Measurements from ENCODE around the gene APEH.

Gene APEH

DNA sequence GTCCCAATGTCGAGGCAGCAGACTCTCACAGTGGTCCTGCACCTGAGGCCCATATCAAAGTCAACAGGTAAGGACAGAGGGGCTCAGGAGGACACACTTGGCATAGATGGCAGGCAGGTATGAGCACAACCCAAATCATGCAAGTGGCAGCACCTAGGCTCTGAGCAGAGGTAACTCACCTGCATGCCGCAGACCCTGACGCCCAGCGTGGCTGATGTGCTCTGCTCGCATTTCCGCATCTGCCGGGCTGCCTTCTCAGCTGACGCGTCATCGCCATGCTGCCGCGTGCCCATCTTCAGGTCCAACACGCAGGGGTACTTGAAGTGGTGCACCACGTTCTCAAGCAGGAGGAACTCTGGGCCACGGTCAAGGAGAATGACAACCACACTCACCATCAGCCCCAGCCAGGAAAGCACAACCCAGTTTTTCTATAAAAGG is 53.8 kb downstream of the APEH start:
- DNase-seq (ENCODE audit: low spot score): no peak

DNA sequence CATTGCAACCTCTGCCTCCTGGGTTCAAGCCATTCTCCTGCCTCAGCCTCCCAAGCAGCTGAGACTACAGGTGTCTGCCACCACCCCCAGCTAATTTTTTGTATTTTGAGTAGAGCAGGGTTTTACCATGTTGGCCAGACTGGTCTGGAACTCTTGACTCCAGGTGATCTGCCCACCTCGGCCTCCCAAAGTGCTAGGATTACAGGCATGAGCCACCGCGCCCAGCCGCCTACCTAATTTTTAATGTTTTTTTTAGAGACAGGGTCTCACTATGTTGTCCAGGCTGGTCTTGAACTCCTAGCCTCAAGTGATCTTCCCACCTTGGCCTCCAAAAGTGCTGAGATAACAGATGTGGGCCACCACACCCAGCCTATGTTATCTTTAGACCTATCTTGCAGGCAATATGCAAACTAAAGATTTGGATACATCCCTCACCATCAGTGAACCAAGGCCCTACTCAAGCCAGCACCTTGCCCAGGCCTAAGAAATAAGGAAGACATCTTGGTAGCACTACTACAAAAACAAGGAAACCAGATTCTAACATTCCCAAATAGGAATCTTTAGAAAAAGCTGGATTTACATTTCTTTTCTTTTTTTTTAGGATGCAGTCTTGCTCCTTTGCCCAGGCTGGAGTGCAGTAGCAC is 55.9 kb downstream of the APEH start:
- DNase-seq (ENCODE audit: low spot score): no peak

DNA sequence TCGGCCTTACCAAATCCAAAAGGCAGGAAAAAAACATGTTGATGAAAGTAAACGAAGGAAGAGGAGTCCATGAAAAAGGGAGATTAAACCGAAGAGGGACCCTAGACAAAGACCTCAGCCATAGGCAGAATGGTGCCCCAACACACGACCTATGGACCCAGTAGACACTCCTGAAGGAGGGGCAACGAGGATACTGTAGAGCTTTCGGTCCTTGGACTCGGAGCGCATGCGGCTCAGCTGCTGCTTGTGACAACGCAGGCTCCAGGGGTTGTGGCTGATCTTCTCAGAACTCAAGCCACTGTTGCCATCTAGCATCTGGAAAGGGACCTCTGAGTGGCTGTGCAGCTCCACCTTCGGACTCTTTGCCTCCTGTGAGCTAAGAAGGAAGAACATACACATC is 58.4 kb downstream of the APEH start:
- DNase-seq (ENCODE audit: low spot score): no peak

DNA sequence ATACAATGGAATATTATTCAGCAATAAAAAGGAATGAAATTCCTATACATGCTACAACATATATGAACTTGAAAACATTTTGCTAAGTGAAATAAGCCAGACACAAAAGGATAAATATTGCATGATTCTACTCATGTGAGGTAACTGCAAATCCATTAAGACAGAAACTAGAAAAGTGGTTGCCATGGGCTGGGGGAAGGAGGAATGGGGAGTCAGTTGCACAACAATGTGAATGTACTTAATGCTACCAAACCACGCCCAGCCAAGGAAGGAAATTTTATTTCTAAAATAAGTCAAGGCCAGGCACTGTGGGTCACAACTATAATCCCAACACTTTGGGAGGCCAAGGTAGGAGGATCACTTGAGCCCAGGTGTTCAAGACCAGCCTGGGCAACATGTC is 59.4 kb downstream of the APEH start:
- no peak for DNase-seq (ENCODE audit: low spot score)
